Vagina (tissue), 2 donors: ENCODE measurements around the gene NUSAP1.

ENCODE experiments used
- CTCF ChIP-seq, 3 experiments: fragments of 450-650 bp in 2 of 3; fragments of 200-600 bp in 1 of 3; sonication (generic) in 1 of 3; IDR thresholded peaks; one replicate each; pipeline ENCODE4 v1.5.1; 2017 to 2019; ENCODE audit warnings: antibody characterized with exemption in 3 of 3, mild to moderate bottlenecking in 2 of 3, moderate library complexity in 2 of 3
- POLR2AphosphoS5 ChIP-seq, 2 donors: sonication (generic); formaldehyde crosslinking; IDR thresholded peaks; one replicate each; pipeline ENCODE4 v1.9.0; 2017; ENCODE audit warnings: antibody characterized with exemption in 2 of 2, mild to moderate bottlenecking in 2 of 2, low read depth in 1 of 2; ENCODE audit not compliant: insufficient read depth in 1 of 2

GRCh38 chr15:41285285-41285684, 47.4 kb upstream of the NUSAP1 start:
- TF ChIP-seq POLR2AphosphoS5 (IDR thresholded peaks at IDR 0.05; ENCODE audit: insufficient read depth in 1 of 2, low read depth in 1 of 2) (no peak), CTCF (IDR thresholded peaks at IDR 0.05) (no peak)
